Activated CD8-positive, alpha-beta memory T cell treated with anti-CD3 and anti-CD28 coated beads, Interleukin-2, amount 10 ng/mL, durations not matched to agents 7 days and 5 days (primary cell): Measurements from ENCODE around the gene EXOC1. TPM values are rescaled to one million over a fixed set of nuclear protein-coding genes. Genes with fewer than 3 reads are reported as not detected.
A peak's percentile ranks its signal among the peaks of the same experiment; 100 is the strongest.
"Not testable (repeated sequence)": the region's sequence is repeated elsewhere in the genome, so short reads cannot be mapped to it uniquely, and the experiment has no call there.

Source experiments
- ATAC-seq: fragments of 150-1000 bp; cut with Tn5 transposase; one replicate; pipeline ENCODE4 v1.10.0; 2021; ENCODE audit warnings: moderate library complexity
- CTCF ChIA-PET: fragments of 350-600 bp; sonication (Branson Sonifier 250); formaldehyde crosslinking; loops from one replicate; lab custom pipeline; 2021; ENCODE audit warnings: antibody characterized with exemption; lab: Charles Lee
- DNase-seq: peaks from one replicate; pipeline ENCODE4 v3.0.0-alpha.2; 2020
- H3K27ac Mint-ChIP-seq: one replicate; pipeline ENCODE4 v1.8.0; 2021; ENCODE audit warnings: mild to moderate bottlenecking, mixed read lengths
- H3K27me3 Mint-ChIP-seq: one replicate; pipeline ENCODE4 v1.8.0; 2021; ENCODE audit warnings: mixed read lengths
- H3K36me3 Mint-ChIP-seq: one replicate; pipeline ENCODE4 v1.8.0; 2021; ENCODE audit warnings: mild to moderate bottlenecking, mixed read lengths
- H3K4me1 Mint-ChIP-seq: one replicate; pipeline ENCODE4 v1.8.0; 2021; ENCODE audit warnings: mixed read lengths
- H3K4me3 Mint-ChIP-seq: one replicate; pipeline ENCODE4 v1.8.0; 2021; ENCODE audit warnings: mild to moderate bottlenecking, moderate library complexity, mixed read lengths
- H3K9me3 Mint-ChIP-seq: one replicate; pipeline ENCODE4 v1.8.0; 2022; ENCODE audit warnings: low read depth, mixed read lengths
- total RNA-seq, 2 experiments: library from RNA; stranded (reverse); gene quantifications; one replicate each; pipeline ENCODE4 v1.2.3, GENCODE V29; 2021

Gene EXOC1
- total RNA-seq, 2 experiments from 2014 or later, result 24.2 to 26.9 TPM

- Mint-ChIP-seq H3K4me3 (no peak overlapping the region), H3K27me3 (peaks cover 31% of the 10 kb centered on the region), H3K36me3 (no peaks in the 10 kb centered on the region), H3K9me3 (no peaks in the 10 kb centered on the region), H3K27ac (no peak overlapping the region), H3K4me1 (no peaks in the 10 kb centered on the region)
- no peak for ATAC-seq
- no peak for DNase-seq
- CTCF ChIA-PET, result no interaction called here
Measured at GRCh38 chr4:55837903-55838302, 15.5 kb upstream of the EXOC1 start.

- H3K27me3 Mint-ChIP-seq, result peaks cover 31% of the 10 kb centered on the region
- CTCF ChIA-PET, result no interaction called here
- no peak overlapping the region for H3K27ac Mint-ChIP-seq
- no peak overlapping the region for H3K4me3 Mint-ChIP-seq
- no peaks in the 10 kb centered on the region for H3K9me3 Mint-ChIP-seq
- no peaks in the 10 kb centered on the region for H3K36me3 Mint-ChIP-seq
- no peaks in the 10 kb centered on the region for H3K4me1 Mint-ChIP-seq
- ATAC-seq (no peak), DNase-seq (no peak)
Measured at GRCh38 chr4:55838356-55838755, 15.1 kb upstream of the EXOC1 start.

- DNase-seq (no peak), ATAC-seq (no peak)
- peaks cover 28% of the 10 kb centered on the region for H3K27me3 Mint-ChIP-seq
- H3K36me3 Mint-ChIP-seq, result no peaks in the 10 kb centered on the region
- H3K4me1 Mint-ChIP-seq, result no peaks in the 10 kb centered on the region
- H3K9me3 Mint-ChIP-seq, result no peaks in the 10 kb centered on the region
- H3K4me3 Mint-ChIP-seq, result no peak overlapping the region
- CTCF ChIA-PET, result no interaction called here
- H3K27ac Mint-ChIP-seq, result no peak overlapping the region
Measured at GRCh38 chr4:55838952-55839351, 14.5 kb upstream of the EXOC1 start.

GRCh38 chr4:55840956-55841355 lies 12.5 kb upstream of the EXOC1 start:
- ATAC-seq, result no peak
- Mint-ChIP-seq H3K27ac (no peak overlapping the region), H3K36me3 (no peaks in the 10 kb centered on the region), H3K4me1 (no peaks in the 10 kb centered on the region), H3K27me3 (peaks cover 20% of the 10 kb centered on the region), H3K9me3 (no peaks in the 10 kb centered on the region), H3K4me3 (no peak overlapping the region)
- CTCF ChIA-PET, result interaction anchor here (0.7 kb wide), 1 partner anchor 11 kb away, joined by 3 read pairs; no protein-coding TSS in a partner anchor
- no peak for DNase-seq

GRCh38 chr4:55841373-55842239 lies 11.8 kb upstream of the EXOC1 start:
- CTCF ChIA-PET, result interaction anchor here (0.7 kb wide), 1 partner anchor 11 kb away, joined by 3 read pairs; no protein-coding TSS in a partner anchor
- DNase-seq, ATAC-seq, H3K27ac Mint-ChIP-seq, H3K4me1 Mint-ChIP-seq, H3K36me3 Mint-ChIP-seq, H3K4me3 Mint-ChIP-seq, H3K9me3 Mint-ChIP-seq: not testable (repeated sequence)
- peaks cover 14% of the 10 kb centered on the region for H3K27me3 Mint-ChIP-seq

GRCh38 chr4:55842312-55842711 lies 11.1 kb upstream of the EXOC1 start:
- CTCF ChIA-PET, ATAC-seq, H3K27ac Mint-ChIP-seq, DNase-seq, H3K36me3 Mint-ChIP-seq, H3K4me1 Mint-ChIP-seq, H3K4me3 Mint-ChIP-seq, H3K9me3 Mint-ChIP-seq, H3K27me3 Mint-ChIP-seq: not testable (repeated sequence)

- no peak overlapping the region for H3K27ac Mint-ChIP-seq
- CTCF ChIA-PET, result interaction anchor here (1.8 kb wide), 1 partner anchor 17 kb away, joined by 4 read pairs; no protein-coding TSS in a partner anchor
- H3K36me3 Mint-ChIP-seq, result peaks cover 4% of the 10 kb centered on the region
- H3K4me3 Mint-ChIP-seq, result no peak overlapping the region
- DNase-seq (no peak), ATAC-seq (no peak)
- H3K9me3 Mint-ChIP-seq, result no peaks in the 10 kb centered on the region
- H3K27me3 Mint-ChIP-seq, result no peaks in the 10 kb centered on the region
- peaks cover 19% of the 10 kb centered on the region for H3K4me1 Mint-ChIP-seq
Measured at GRCh38 chr4:55849724-55850123, 3.7 kb upstream of the EXOC1 start.

GRCh38 chr4:55851885-55852284 lies 1.6 kb upstream of the EXOC1 start:
- DNase-seq, result no peak
- H3K27me3 Mint-ChIP-seq, result no peaks in the 10 kb centered on the region
- CTCF ChIA-PET, result no interaction called here
- H3K4me3 Mint-ChIP-seq, result no peak overlapping the region
- no peaks in the 10 kb centered on the region for H3K9me3 Mint-ChIP-seq
- no peak for ATAC-seq
- H3K4me1 Mint-ChIP-seq, result peaks cover 22% of the 10 kb centered on the region
- peaks cover 7% of the 10 kb centered on the region for H3K36me3 Mint-ChIP-seq
- H3K27ac Mint-ChIP-seq, result no peak overlapping the region

GRCh38 chr4:55854129-55854528 lies 681 bp downstream of the EXOC1 start:
- CTCF ChIA-PET, result interaction anchor here (0.8 to 3.4 kb wide), 2 partner anchors 12 to 95 kb away, joined by 3 to 25 read pairs; partner anchors contain the start of gene CEP135
- peaks cover 22% of the 10 kb centered on the region for H3K36me3 Mint-ChIP-seq
- peaks cover 4% of the 10 kb centered on the region for H3K9me3 Mint-ChIP-seq
- no peaks in the 10 kb centered on the region for H3K27me3 Mint-ChIP-seq
- no peak for DNase-seq
- H3K4me1 Mint-ChIP-seq, result peaks cover 26% of the 10 kb centered on the region
- peak overlapping the region; percentile 69 for H3K27ac Mint-ChIP-seq
- no peak for ATAC-seq
- no peak overlapping the region for H3K4me3 Mint-ChIP-seq

GRCh38 chr4:55857586-55857985 lies 4.1 kb downstream of the EXOC1 start:
- Mint-ChIP-seq H3K27me3 (no peaks in the 10 kb centered on the region), H3K4me3 (no peak overlapping the region), H3K4me1 (peaks cover 14% of the 10 kb centered on the region), H3K27ac (no peak overlapping the region), H3K9me3 (peaks cover 4% of the 10 kb centered on the region), H3K36me3 (peaks cover 29% of the 10 kb centered on the region)
- no peak for DNase-seq
- CTCF ChIA-PET, result no interaction called here
- no peak for ATAC-seq

- no peak overlapping the region for H3K4me3 Mint-ChIP-seq
- H3K4me1 Mint-ChIP-seq, result peaks cover 7% of the 10 kb centered on the region
- no peaks in the 10 kb centered on the region for H3K27me3 Mint-ChIP-seq
- DNase-seq (no peak), ATAC-seq (no peak)
- CTCF ChIA-PET, result no interaction called here
- peaks cover 26% of the 10 kb centered on the region for H3K36me3 Mint-ChIP-seq
- peaks cover 4% of the 10 kb centered on the region for H3K9me3 Mint-ChIP-seq
- H3K27ac Mint-ChIP-seq, result no peak overlapping the region
Measured at GRCh38 chr4:55859711-55860110, 6.3 kb downstream of the EXOC1 start.

- Mint-ChIP-seq H3K27me3 (no peaks in the 10 kb centered on the region), H3K4me3 (no peak overlapping the region), H3K9me3 (no peaks in the 10 kb centered on the region), H3K36me3 (peaks cover 24% of the 10 kb centered on the region), H3K4me1 (peaks cover 21% of the 10 kb centered on the region), H3K27ac (no peak overlapping the region)
- ATAC-seq (no peak), DNase-seq (no peak)
- CTCF ChIA-PET, result interaction anchor here (2.5 to 4.6 kb wide), 2 partner anchors 10 to 84 kb away, joined by 9 to 25 read pairs; partner anchors contain the start of genes CEP135 and EXOC1
Measured at GRCh38 chr4:55864577-55865223, 11.3 kb downstream of the EXOC1 start.

- H3K27ac Mint-ChIP-seq, result peak overlapping the region; percentile 29
- no peak for ATAC-seq
Measured at GRCh38 chr4:55865228-55865806, 11.9 kb downstream of the EXOC1 start.

More at GRCh38 chr4:55865228-55865806, 11.9 kb downstream of the EXOC1 start:
- no peaks in the 10 kb centered on the region for H3K9me3 Mint-ChIP-seq
- H3K4me3 Mint-ChIP-seq, result no peak overlapping the region
- CTCF ChIA-PET, result interaction anchor here (1.3 to 4.6 kb wide), 3 partner anchors 11 to 519 kb away, joined by 6 to 25 read pairs (median 9); partner anchors contain the start of genes CEP135, EXOC1 and SRD5A3
- H3K27me3 Mint-ChIP-seq, result no peaks in the 10 kb centered on the region
- H3K36me3 Mint-ChIP-seq, result peaks cover 20% of the 10 kb centered on the region
- H3K4me1 Mint-ChIP-seq, result peaks cover 26% of the 10 kb centered on the region
- DNase-seq, result no peak
